Inflammatory macrophage treated with lipopolysaccharide for 4 hours (primary cell): ENCODE results near the gene KPNA4.
"Not testable (repeated sequence)": the region's sequence is repeated elsewhere in the genome, so short reads cannot be mapped to it uniquely, and the experiment has no call there.

ENCODE experiments used
- DNase-seq: peaks from one replicate; pipeline ENCODE4 v3.0.0-alpha.2; 2020

KPNA4 gene

DNA sequence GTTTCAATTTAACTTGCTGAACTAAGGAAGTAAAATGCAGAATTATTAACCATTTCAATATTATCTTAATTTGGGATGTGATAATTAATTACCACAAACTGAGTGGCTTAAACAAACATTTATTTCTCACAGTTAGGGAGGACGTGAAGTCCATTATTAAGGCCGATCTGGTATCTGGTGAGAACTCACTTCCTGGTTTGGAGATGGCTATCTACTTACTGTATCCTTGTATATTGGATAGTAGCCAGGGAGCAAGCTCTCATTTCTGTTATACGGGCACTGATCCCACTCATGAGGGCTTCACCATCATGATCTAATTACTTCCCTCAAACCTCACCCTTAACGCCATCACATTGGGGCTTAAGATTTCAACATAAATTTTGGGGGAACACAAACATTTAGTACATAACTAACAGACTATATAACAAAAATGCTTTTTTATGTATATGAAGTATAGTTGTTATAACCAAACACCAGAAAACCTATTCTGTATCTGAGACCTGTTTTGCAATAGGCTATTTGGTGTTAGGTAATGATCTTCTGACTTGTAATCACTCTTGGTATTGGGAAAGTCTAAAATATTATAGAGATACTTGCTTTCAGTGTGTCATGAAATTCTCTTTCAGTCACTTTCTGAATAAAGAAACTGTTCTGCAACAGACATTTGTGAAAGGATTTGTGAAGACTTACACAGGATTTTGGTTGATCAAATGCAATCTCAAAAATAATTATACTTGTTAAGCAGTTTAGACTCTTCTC, 4.7 kb upstream of the KPNA4 start:
- peak; percentile 87 for DNase-seq

DNA sequence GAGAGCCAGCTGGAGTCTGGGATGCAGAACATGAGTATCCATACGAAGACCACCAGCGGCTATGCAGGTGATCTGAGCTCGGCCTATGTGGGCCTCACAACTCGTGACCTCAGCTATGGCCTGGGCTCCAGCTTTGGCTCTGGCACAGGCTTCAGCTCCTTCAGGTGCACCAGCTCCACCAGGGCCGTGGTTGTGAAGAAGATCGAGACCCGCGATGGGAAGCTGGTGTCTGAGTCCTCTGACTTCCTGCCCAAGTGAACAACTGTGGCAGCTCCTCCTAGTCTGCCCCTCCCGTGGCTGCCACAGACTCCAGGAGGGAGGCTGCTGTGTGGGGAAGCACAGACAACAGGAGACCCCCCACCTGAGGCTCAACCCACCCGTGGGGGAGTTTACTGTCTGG, 3.6 kb upstream of the KPNA4 start:
- DNase-seq: no peak

GRCh38 chr3:160567774-160568173, 2.4 kb upstream of the KPNA4 start:
- no peak for DNase-seq

DNA sequence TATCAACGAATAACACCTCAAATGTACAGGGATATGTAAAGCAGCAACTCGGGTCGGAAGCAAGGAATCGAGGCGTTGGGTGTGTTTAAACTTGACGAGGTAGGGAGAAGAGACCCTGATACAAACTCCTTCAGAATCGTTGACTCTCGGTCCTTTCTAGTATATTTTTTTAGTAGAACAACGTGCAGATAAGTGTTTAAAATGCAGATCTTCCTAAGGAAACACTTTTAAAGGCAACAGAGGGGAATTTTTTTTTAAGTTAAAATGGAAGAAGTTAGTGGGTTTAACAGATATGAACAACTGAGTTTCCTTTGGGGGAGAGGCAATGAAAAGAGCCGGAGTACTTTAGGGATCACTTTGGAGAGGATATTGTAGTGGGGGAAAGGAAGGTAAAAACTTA, 1.1 kb upstream of the KPNA4 start:
- no peak for DNase-seq

- peak; percentile 68 for DNase-seq
These were observed 376 bp downstream of the KPNA4 start for GRCh38 chr3:160564949-160565441.

DNA sequence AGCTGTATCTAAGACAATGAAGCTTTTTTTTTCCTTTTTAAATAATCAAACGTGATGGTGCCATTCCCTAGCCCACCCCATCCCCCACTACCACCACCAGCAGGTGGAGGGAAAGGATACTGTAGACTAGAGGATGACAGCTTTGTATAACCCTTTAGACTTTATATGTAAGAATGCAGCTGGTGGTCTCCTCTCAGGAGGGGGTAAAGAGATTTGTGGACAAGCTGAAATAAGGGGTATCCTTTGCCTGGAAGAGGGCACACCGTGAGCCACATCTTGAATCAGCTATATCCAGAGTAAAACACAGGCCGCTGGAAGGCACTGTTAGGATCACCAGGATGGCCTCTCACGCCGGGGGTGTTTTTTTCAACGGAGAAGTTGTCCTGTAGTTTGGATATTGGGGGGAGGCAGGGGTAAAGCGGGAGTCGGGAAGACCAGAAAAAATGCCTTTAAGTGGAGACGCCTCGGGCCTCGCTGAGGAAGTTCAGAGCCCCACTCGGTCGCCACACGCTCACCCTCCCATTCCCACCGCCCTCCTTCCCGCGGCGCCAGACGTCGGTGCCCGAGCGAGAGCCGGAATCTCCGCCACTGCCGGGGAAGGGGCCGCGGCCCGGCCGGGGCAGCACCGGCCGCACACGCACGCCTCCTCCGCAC, 986 bp downstream of the KPNA4 start:
- DNase-seq: no peak

DNA sequence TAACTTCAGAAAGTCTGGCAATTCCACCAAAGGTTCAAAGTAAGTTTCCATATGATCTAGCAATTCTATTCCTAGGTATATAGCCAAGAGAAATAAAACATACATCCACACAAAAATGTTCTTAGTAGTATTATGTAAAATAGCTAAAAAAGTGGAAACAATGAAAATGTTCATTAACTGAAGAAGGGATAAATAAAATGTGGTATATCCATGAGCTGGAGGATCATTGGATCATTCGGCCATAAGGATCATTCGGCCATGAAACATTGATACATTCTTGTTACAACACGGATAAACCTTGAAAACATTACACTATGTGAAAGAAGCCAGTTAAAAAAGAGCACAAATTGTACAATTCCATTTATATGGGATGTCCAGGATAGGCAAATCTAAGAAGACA, 2.4 kb downstream of the KPNA4 start:
- no peak for DNase-seq

- no peak for DNase-seq
These were observed 7.8 kb downstream of the KPNA4 start for GRCh38 chr3:160557571-160557970.

- no peak for DNase-seq
These were observed 9.2 kb downstream of the KPNA4 start for GRCh38 chr3:160556141-160556540.

DNA sequence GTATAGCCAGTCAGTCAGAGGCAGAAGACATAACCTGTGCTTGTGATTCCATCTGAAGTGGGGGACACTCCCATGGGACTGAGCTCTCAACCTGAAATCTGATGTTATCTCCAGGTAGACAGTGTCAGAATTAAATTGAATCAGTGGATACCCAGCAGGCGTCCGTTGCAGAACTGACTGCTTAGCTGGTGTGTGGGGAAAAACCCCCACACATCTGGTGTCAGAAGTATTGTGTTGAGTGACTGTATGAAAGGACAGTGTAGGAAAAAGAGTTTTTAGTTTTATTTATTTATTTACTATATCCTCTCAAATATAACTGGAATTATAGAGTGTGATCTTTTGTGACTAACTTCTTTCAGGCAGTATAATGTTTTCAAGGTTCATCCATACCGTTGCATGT, 10.4 kb downstream of the KPNA4 start:
- no peak for DNase-seq

- DNase-seq: no peak
These were observed 11.5 kb downstream of the KPNA4 start for GRCh38 chr3:160553827-160554226.

- DNase-seq: no peak
These were observed 18.6 kb downstream of the KPNA4 start for GRCh38 chr3:160546727-160547126.

DNA sequence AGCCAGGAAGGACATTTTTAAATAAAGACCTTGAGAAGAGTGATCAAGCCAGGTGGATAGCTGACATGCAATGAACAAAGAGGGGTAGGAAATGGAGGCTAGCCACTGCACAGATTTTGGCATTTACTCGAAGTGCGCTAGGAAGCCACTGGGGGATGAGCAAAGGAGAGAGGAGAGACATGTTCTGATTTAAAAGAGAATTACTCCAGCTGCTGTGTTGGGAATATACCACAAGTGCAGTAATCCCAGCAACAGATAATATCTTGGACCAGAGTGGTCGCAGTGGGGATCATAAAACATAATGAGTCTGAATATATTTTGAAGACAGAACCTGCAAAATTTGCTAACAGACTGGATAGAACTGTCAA, 19.9 kb downstream of the KPNA4 start:
- no peak for DNase-seq

DNA sequence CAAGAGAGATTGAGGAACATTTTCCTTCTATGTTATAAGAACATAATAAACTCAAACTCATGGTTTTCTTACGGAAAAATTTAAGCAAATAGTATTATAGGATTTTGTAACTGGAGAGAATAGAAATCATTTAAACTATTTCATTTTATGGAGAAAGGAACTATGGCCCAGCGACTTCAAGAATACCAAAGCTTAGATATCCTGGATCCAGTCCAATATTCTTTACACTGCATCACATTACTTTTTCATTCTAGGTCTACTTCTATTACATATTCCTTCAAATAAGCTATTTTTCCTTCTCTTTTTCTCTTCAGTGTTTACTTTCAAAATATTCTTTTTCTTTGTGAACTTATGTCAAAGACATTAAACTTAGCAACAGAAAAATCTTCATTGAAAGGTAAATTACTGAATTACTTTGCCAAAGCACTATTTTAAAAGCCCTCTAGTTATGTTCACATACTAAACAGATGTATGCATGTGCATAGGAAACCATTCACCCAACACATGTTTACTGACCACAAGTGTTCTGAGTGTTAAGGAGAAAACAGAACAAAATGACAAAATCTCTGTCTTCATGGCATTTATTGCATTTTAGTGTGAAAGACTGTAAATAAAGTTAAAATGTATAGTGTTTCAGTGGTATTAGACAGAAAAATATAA, 20.4 kb downstream of the KPNA4 start:
- no peak for DNase-seq

GRCh38 chr3:160540551-160540950, 24.8 kb downstream of the KPNA4 start:
- no peak for DNase-seq

DNA sequence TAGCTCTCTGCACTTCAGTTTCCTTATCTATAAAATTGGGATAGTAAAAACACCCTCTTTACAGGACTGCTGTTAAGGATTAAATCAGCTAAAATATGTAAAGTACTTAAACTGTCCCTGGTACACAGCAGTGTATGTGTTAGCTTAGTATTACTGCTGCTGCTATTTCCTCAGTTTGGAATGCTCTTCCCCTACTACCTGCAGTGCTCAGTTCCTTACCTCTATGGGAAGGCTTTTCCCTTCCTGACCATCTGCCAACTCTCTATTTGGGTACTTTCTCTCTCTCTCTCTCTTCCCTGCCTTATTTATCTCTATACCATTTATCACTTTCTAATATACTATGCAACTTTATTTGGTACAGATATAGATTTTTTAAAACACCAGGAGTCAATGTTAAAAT, 26.5 kb downstream of the KPNA4 start:
- no peak for DNase-seq

DNA sequence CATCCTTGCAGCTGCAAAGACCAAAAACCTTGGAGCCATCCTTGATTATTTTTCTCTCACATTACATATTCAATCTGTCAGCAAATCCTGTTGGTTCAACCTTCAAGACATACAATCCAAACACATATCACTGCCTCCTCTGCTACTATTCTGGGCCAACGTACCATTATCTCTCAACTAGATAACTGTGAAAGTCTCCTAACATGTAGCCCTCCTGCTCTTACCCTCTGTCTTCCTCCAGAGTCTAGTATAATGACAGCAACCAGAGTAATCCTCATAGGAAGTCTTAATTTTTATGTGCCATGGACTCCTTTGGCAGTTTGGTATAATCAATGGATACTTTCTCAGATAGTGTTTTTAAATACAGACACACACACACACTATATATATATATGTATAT, 27.6 kb downstream of the KPNA4 start:
- DNase-seq: no peak

- DNase-seq: no peak
These were observed 33.0 kb downstream of the KPNA4 start for GRCh38 chr3:160532371-160532770.

DNA sequence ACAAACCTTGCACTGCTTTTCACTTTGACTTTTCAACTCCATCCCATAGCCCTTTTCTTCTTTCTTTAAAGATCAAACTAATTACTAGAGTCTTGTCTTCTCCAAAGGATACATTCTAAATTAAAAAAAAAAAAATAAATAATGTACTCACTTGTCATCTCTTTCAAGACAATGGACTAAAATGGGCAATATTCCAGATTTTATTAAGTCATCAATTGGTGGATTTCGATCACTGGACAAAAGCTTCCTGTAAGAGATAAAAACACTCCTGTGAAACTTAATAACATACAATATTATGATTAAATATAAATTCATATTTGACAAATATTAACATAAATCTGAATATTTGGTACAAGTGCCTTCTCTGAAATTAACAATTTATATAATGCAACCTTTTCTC, 34.1 kb downstream of the KPNA4 start:
- DNase-seq: no peak

DNA sequence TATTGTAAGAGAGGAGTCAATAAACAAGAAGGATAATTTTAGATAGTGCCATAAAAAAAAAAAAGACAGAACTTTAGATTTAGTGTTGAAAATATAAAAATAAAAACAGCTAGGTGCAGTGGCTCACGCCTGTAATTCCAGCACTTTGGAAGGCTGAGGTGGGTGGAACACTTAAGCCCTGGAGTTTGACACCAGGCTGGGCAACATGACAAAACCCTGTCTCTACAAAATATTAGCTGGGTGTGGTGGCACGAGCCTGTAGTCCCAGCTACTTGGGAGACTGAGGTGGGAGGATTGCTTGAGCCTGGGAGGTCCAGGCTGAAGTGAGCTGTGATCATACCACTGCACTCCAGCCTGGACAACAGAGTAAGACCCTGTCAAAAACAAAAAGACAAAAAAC, 49.0 kb downstream of the KPNA4 start:
- DNase-seq: not testable (repeated sequence)

DNA sequence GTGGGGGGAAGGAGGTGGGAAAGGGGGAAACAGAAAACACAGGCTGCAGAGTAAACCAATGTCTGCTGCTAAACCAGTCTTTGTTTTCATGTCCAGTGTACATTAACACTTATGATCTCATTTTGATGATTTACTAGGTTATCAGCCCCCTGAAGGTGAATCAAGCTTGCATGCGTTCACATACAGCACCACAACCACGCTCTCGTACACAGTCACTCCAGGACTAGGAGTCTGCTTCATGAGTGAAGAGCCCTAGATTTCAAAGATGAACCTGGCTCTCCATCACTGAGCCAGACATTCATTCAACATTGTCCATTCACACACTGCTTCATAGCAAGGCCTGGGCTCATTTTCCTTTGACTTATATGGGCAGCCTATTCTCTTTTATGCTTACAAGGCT, 64.0 kb downstream of the KPNA4 start:
- DNase-seq: no peak

GRCh38 chr3:160498202-160498601, 67.2 kb downstream of the KPNA4 start:
- no peak for DNase-seq

DNA sequence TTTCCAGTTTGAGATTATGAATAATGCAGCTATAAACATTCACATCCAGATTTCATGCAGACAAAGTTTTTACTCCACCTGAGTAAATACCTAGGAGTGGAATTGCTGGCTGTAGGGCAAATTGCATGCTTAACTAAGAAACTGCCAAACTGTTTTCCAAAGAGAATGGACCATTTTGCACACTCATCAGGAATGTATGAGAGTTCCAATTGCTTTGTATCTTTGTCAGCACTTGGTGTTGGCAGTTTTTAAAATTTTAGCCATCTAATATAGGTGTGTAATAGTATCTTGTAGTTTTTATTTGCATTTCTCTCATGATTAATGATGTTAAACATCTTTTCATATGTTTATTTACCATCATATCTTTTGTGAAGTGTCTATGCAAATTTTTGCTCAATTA, 75.2 kb downstream of the KPNA4 start:
- DNase-seq: no peak

DNA sequence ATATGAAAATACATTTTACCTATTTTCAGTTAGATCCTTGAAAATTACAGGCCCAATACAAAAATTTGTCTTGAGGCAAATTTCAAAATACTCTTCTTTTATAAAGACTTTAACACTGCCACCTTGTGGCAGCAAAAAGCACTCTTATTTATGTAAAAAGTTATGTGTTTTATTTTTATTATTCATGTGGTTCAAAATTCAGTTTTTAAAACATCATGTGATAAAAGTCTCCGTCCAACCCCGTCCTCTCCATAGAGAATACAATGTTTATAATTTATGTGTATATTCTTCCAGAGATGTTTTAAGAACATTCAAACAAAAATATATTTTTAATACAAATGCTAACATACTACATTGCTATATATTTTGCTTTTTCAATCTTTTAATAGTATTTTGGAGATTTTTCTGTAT, 78.9 kb downstream of the KPNA4 start:
- peak; percentile 51 for DNase-seq
